ENCODE results near the gene PLAC8L1.

Gene PLAC8L1

DNA sequence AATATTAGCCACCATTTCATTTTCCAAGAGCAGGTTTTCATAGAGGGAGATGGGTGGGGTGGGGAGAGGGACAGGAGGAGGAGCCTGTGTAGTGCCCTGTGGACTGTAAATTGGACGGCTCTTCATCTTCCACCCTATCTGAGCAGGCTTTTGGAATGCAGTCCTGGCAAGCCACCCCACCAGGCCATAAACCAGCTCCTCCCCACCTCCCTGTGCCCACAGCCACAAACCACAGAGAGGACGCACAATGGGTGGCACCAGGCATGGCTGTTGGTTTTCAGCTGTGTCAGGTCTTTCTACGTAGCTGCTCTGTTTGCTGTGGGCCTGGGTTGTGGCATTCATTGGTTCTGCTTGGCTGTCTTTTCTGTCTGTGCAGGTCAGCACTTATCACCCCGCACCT lies 58.0 kb downstream of the PLAC8L1 start:
- Histone ChIP-seq H3K14ac (ENCODE audit: low read length in 2 of 2) (peak overlapping the region in 1 of 2 experiments; percentile 49), H3K27me3 (ENCODE audit: control insufficient read depth in 1 of 2, insufficient read depth in 1 of 2, low read length in 2 of 2) (no peaks in the 10 kb centered on the region), H3K23ac (ENCODE audit: low read length in 2 of 2) (no peak overlapping the region), H3K79me1 (replicated peaks; ENCODE audit: low read length, poor library complexity, severe bottlenecking) (no peaks in the 10 kb centered on the region), H3K4me2 (ENCODE audit: low read length, poor library complexity, severe bottlenecking) (no peak overlapping the region), H3K4me1 (ENCODE audit: control insufficient read depth, insufficient read depth, low read depth, low read length) (peaks cover 18% of the 10 kb centered on the region), H2BK12ac (ENCODE audit: low read length in 2 of 2) (peak overlapping the region in 1 of 2 experiments; percentile 33), H3K4ac (ENCODE audit: low read depth in 1 of 2, low read length in 2 of 2) (peak overlapping the region in 1 of 2 experiments; percentile 20), H4K91ac (ENCODE audit: low read length) (no peak overlapping the region), H2BK120ac (ENCODE audit: low read depth, low read length) (no peak overlapping the region), H2BK5ac (ENCODE audit: low read depth, low read length, poor library complexity, severe bottlenecking) (no peak overlapping the region), H3K4me3 (ENCODE audit: insufficient read depth in 1 of 2, low read depth in 1 of 2, low read length in 2 of 2) (no peak overlapping the region), H3K9me3 (ENCODE audit: control insufficient read depth, low read length) (no peaks in the 10 kb centered on the region), H3K9ac (ENCODE audit: low read length) (no peak overlapping the region), H2BK15ac (ENCODE audit: low read depth, poor library complexity, severe bottlenecking) (no peak overlapping the region), H3K27ac (ENCODE audit: low read length, poor library complexity, severe bottlenecking) (no peak overlapping the region), H2AK5ac (ENCODE audit: low read length, severe bottlenecking) (no peak overlapping the region), H3K36me3 (ENCODE audit: control insufficient read depth in 1 of 2, insufficient read depth in 2 of 2, low read depth in 1 of 2, low read length in 2 of 2) (no peaks in the 10 kb centered on the region), H3K18ac (ENCODE audit: low read depth in 1 of 2, low read length in 2 of 2) (no peak overlapping the region), H4K8ac (ENCODE audit: low read length) (no peak overlapping the region), H2AFZ (ENCODE audit: low read depth, low read length) (no peak overlapping the region)
- no peak for DNase-seq
- 98% methylated on average over 3 of the region's 4 CpGs for WGBS

DNA sequence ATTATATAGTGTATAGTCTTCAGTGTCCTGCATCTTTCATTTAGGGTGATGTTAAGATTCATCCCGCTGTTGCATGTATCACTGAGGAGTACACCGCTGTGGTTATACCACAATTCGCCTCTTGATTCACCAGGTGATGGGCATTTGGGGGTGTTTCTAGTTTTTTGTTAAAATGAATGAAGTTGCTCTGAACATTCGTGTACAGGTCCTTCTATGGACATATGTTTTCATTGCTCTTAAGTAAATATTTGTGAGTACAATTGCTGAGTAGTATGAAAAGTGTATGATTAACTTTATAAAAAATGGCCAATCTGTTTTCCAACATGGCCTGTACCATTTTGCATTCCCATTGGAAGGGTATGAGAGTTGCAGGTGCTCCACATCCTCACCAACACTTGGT lies 61.7 kb downstream of the PLAC8L1 start:
- Histone ChIP-seq H3K14ac (ENCODE audit: low read length in 2 of 2) (no peak overlapping the region), H3K27ac (ENCODE audit: low read length, poor library complexity, severe bottlenecking) (no peak overlapping the region), H3K18ac (ENCODE audit: low read depth in 1 of 2, low read length in 2 of 2) (no peak overlapping the region), H3K4ac (ENCODE audit: low read depth in 1 of 2, low read length in 2 of 2) (no peak overlapping the region), H2AFZ (ENCODE audit: low read depth, low read length) (no peak overlapping the region), H4K91ac (ENCODE audit: low read length) (no peak overlapping the region), H3K36me3 (ENCODE audit: control insufficient read depth in 1 of 2, insufficient read depth in 2 of 2, low read depth in 1 of 2, low read length in 2 of 2) (no peaks in the 10 kb centered on the region), H2BK15ac (ENCODE audit: low read depth, poor library complexity, severe bottlenecking) (no peak overlapping the region), H2BK120ac (ENCODE audit: low read depth, low read length) (no peak overlapping the region), H3K4me3 (ENCODE audit: insufficient read depth in 1 of 2, low read depth in 1 of 2, low read length in 2 of 2) (no peak overlapping the region), H2BK5ac (ENCODE audit: low read depth, low read length, poor library complexity, severe bottlenecking) (no peak overlapping the region), H3K9ac (ENCODE audit: low read length) (no peak overlapping the region), H3K9me3 (ENCODE audit: control insufficient read depth, low read length) (no peaks in the 10 kb centered on the region), H3K4me1 (ENCODE audit: control insufficient read depth, insufficient read depth, low read depth, low read length) (peaks cover 18% of the 10 kb centered on the region), H2AK5ac (ENCODE audit: low read length, severe bottlenecking) (no peak overlapping the region), H4K8ac (ENCODE audit: low read length) (no peak overlapping the region), H3K23ac (ENCODE audit: low read length in 2 of 2) (no peak overlapping the region), H3K4me2 (ENCODE audit: low read length, poor library complexity, severe bottlenecking) (no peak overlapping the region), H3K27me3 (ENCODE audit: control insufficient read depth in 1 of 2, insufficient read depth in 1 of 2, low read length in 2 of 2) (no peaks in the 10 kb centered on the region), H2BK12ac (ENCODE audit: low read length in 2 of 2) (no peak overlapping the region), H3K79me1 (replicated peaks; ENCODE audit: low read length, poor library complexity, severe bottlenecking) (no peaks in the 10 kb centered on the region)
- 96% methylated on average over 4 of the region's 4 CpGs for WGBS
- DNase-seq = no peak

- H2BK120ac ChIP-seq (ENCODE audit: low read depth, low read length) = peak overlapping the region; percentile 19
- H2AFZ ChIP-seq (ENCODE audit: low read depth, low read length) = no peak overlapping the region
- 33% methylated on average over 5 of the region's 5 CpGs for WGBS
Observed at GRCh38 chr5:146042628-146043279, 62.6 kb downstream of the PLAC8L1 start.

DNA sequence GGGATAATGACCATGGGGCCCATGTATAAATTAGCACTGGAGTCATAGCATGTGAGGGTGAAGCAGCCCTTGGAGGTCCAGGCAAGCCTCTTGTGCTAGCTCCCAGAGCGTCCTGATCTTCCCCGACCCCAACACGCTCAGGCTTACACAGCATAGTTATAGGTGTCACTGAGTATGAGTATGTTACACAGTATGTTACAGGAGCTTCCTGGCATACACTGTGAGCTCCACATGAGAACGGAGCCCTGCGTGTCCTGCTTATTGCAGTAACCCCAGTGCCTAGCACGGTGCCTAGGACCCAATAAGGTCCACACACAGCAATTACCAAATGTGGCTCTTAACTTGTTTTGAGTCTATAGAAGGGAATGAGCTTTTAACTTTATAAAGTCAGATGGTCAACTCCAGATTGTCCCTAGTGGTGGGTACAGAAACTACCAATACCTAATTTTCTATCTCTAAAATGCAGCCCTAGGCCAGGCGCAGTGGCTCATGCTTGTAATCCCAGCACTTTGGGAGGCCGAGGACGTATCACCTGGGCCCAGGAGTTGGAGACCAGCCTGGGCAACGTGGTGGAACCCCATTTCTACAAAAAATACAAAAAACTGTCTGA lies 64.1 kb downstream of the PLAC8L1 start:
- no peak overlapping the region for H2BK5ac ChIP-seq (ENCODE audit: low read depth, low read length, poor library complexity, severe bottlenecking)
- H3K9me3 ChIP-seq (ENCODE audit: control insufficient read depth, low read length) = no peaks in the 10 kb centered on the region
- H3K4ac ChIP-seq (ENCODE audit: low read depth in 1 of 2, low read length in 2 of 2) = no peak overlapping the region
- H4K8ac ChIP-seq (ENCODE audit: low read length) = no peak overlapping the region
- no peak overlapping the region for H3K27ac ChIP-seq (ENCODE audit: low read length, poor library complexity, severe bottlenecking)
- peak; percentile 9 for DNase-seq
- no peaks in the 10 kb centered on the region for H3K36me3 ChIP-seq (ENCODE audit: control insufficient read depth in 1 of 2, insufficient read depth in 2 of 2, low read depth in 1 of 2, low read length in 2 of 2)
- H2BK120ac ChIP-seq (ENCODE audit: low read depth, low read length) = no peak overlapping the region
- H2AFZ ChIP-seq (ENCODE audit: low read depth, low read length) = no peak overlapping the region
- no peaks in the 10 kb centered on the region for H3K79me1 ChIP-seq (replicated peaks; ENCODE audit: low read length, poor library complexity, severe bottlenecking)
- no peak overlapping the region for H3K9ac ChIP-seq (ENCODE audit: low read length)
- H4K91ac ChIP-seq (ENCODE audit: low read length) = no peak overlapping the region
- H3K23ac ChIP-seq (ENCODE audit: low read length in 2 of 2) = no peak overlapping the region
- no peak overlapping the region for H2AK5ac ChIP-seq (ENCODE audit: low read length, severe bottlenecking)
- H2BK12ac ChIP-seq (ENCODE audit: low read length in 2 of 2) = no peak overlapping the region
- H3K4me2 ChIP-seq (ENCODE audit: low read length, poor library complexity, severe bottlenecking) = no peak overlapping the region
- peak overlapping the region in 1 of 2 experiments; percentile 11 for H3K18ac ChIP-seq (ENCODE audit: low read depth in 1 of 2, low read length in 2 of 2)
- no peak overlapping the region for H2BK15ac ChIP-seq (ENCODE audit: low read depth, poor library complexity, severe bottlenecking)
- 80% methylated on average over 10 of the region's 10 CpGs for WGBS
- peaks cover 12% of the 10 kb centered on the region for H3K4me1 ChIP-seq (ENCODE audit: control insufficient read depth, insufficient read depth, low read depth, low read length)
- no peaks in the 10 kb centered on the region for H3K27me3 ChIP-seq (ENCODE audit: control insufficient read depth in 1 of 2, insufficient read depth in 1 of 2, low read length in 2 of 2)
- no peak overlapping the region for H3K14ac ChIP-seq (ENCODE audit: low read length in 2 of 2)
- no peak overlapping the region for H3K4me3 ChIP-seq (ENCODE audit: insufficient read depth in 1 of 2, low read depth in 1 of 2, low read length in 2 of 2)

More at GRCh38 chr5:146042628-146043279, 62.6 kb downstream of the PLAC8L1 start:
- H3K4me2 ChIP-seq (ENCODE audit: low read length, poor library complexity, severe bottlenecking) = no peak overlapping the region
- no peak overlapping the region for H2BK5ac ChIP-seq (ENCODE audit: low read depth, low read length, poor library complexity, severe bottlenecking)
- no peak overlapping the region for H4K8ac ChIP-seq (ENCODE audit: low read length)
- no peak overlapping the region for H3K14ac ChIP-seq (ENCODE audit: low read length in 2 of 2)
- peak overlapping the region; percentile 52 to 86 for H3K18ac ChIP-seq (ENCODE audit: low read depth in 1 of 2, low read length in 2 of 2)
- H2BK12ac ChIP-seq (ENCODE audit: low read length in 2 of 2) = peak overlapping the region in 1 of 2 experiments; percentile 83
- peak overlapping the region in 1 of 2 experiments; percentile 38 for H3K4ac ChIP-seq (ENCODE audit: low read depth in 1 of 2, low read length in 2 of 2)
- peaks cover 17% of the 10 kb centered on the region for H3K4me1 ChIP-seq (ENCODE audit: control insufficient read depth, insufficient read depth, low read depth, low read length)
- H3K79me1 ChIP-seq (replicated peaks; ENCODE audit: low read length, poor library complexity, severe bottlenecking) = no peaks in the 10 kb centered on the region
- H3K4me3 ChIP-seq (ENCODE audit: insufficient read depth in 1 of 2, low read depth in 1 of 2, low read length in 2 of 2) = no peak overlapping the region
- H3K27ac ChIP-seq (ENCODE audit: low read length, poor library complexity, severe bottlenecking) = peak overlapping the region; percentile 30
- H3K9me3 ChIP-seq (ENCODE audit: control insufficient read depth, low read length) = no peaks in the 10 kb centered on the region
- no peak overlapping the region for H3K23ac ChIP-seq (ENCODE audit: low read length in 2 of 2)
- H3K9ac ChIP-seq (ENCODE audit: low read length) = no peak overlapping the region
- peak; percentile 86 for DNase-seq
- H3K27me3 ChIP-seq (ENCODE audit: control insufficient read depth in 1 of 2, insufficient read depth in 1 of 2, low read length in 2 of 2) = no peaks in the 10 kb centered on the region
- H3K36me3 ChIP-seq (ENCODE audit: control insufficient read depth in 1 of 2, insufficient read depth in 2 of 2, low read depth in 1 of 2, low read length in 2 of 2) = no peaks in the 10 kb centered on the region
- H2AK5ac ChIP-seq (ENCODE audit: low read length, severe bottlenecking) = peak overlapping the region; percentile 86
- no peak overlapping the region for H4K91ac ChIP-seq (ENCODE audit: low read length)
- peak overlapping the region; percentile 71 for H2BK15ac ChIP-seq (ENCODE audit: low read depth, poor library complexity, severe bottlenecking)
